ENCODE results near the gene RBM47. TPM values are rescaled to one million over a fixed set of nuclear protein-coding genes. Genes with fewer than 3 reads are reported as not detected.
A peak's percentile ranks its signal among the peaks of the same experiment; 100 is the strongest.

Gene RBM47
- total RNA-seq: 10 to 100 TPM in 1 of 2 donors, 1 to 10 TPM in 1; 4.4 to 13.7 TPM

- no peaks in the 10 kb centered on the region for H3K36me3 ChIP-seq
- H3K27me3 ChIP-seq: no peaks in the 10 kb centered on the region
- peak within 1 kb of the TSS; percentile 40 to 55 for H3K4me3 ChIP-seq
- no peaks in the 10 kb centered on the region for H3K9me3 ChIP-seq
- H3K27ac ChIP-seq: peak within 1 kb of the TSS; percentile 35 to 70
- no peak for DNase-seq (ENCODE audit: low spot score)
- H3K4me1 ChIP-seq: peaks cover 0 to 13% of the 10 kb centered on the region in 2 donors
- TF ChIP-seq CTCF (IDR thresholded peaks at IDR 0.05): no peak
These were observed at the start of gene RBM47 for GRCh38 chr4:40629401-40630334. RBM47 (minus strand) TSS chr4:40629864; CDS start chr4:40438893, 190,971 bp downstream.

DNA sequence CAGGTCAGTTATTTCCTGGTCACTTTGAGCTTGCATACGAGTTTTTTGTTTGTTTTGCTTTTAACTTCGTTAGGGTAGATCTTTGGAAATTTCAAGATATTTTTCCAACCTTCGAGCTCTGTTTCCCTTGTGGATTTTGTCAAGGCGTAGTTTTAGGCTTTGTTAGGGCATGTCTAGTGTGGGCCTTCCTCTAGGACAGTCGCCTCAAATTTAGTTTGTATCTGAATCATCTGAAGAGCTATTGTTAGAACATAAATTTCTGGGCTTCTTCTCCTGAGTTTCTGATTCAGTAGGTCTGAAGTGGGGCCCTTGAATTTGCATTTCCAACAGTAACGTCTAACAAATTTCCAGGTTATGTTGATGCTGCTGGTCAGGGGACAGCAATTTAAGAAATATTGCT lies 48.8 kb upstream of the RBM47 start:
- Histone ChIP-seq H3K9me3 (no peaks in the 10 kb centered on the region), H3K36me3 (no peaks in the 10 kb centered on the region), H3K27me3 (no peaks in the 10 kb centered on the region), H3K27ac (no peak overlapping the region), H3K4me1 (no peaks in the 10 kb centered on the region), H3K4me3 (no peak overlapping the region)
- no peak for TF ChIP-seq CTCF (IDR thresholded peaks at IDR 0.05)
- DNase-seq (ENCODE audit: low spot score): no peak

- H3K4me1 ChIP-seq: no peaks in the 10 kb centered on the region
- H3K27ac ChIP-seq: no peak overlapping the region
- H3K9me3 ChIP-seq: no peaks in the 10 kb centered on the region
- H3K36me3 ChIP-seq: no peaks in the 10 kb centered on the region
- no peaks in the 10 kb centered on the region for H3K27me3 ChIP-seq
- TF ChIP-seq CTCF (IDR thresholded peaks at IDR 0.05): no peak
- no peak overlapping the region for H3K4me3 ChIP-seq
- DNase-seq (ENCODE audit: low spot score): no peak
These were observed 45.5 kb upstream of the RBM47 start for GRCh38 chr4:40675166-40675565.

DNA sequence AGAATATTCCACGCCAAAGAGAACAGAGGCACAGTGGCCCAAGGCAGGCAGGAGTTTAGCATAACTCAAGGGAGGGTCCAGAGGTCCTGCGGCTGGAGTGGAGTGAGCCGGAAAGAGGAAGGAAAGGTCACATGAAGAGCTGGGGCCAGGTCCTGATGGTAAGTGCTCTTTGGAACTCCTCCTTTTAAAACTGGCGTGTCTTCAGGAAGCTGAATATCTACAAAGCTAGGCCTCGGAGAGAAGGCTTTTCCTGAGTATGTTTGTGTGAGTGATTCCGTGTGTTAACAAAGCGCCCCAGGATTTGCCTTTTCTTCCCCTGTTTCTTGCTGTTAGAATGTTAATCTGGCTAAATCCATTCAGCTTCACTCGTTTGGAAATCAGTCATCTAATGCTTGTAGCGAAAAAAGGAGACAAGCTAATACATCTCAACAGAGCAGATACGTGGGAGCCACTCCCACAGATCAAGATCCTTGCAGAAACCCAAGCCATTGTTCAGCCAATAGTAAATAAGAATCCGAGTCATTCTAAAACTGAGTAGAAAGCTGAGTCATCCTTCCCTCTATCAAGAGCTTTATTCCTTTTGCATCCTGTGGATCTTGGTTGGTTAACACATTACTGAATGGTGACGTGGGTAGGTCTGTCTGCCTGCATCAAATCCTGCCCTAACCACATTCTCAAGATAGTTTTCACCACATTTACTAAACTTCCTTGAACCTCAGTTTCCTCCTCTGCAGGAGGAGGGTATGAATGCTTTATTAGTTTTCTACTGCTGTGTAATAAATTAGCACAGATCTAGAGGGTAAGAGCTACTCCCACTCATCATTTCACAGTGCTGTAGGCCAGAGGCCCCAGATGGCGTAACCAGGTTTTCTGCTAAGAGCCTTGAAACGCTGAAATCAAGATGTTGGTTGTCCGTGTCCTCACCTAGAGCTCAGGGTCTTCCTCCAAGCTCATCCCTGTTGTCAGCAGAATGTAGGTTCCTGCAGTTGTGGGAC lies 43.2 kb upstream of the RBM47 start:
- no peaks in the 10 kb centered on the region for H3K9me3 ChIP-seq
- H3K27ac ChIP-seq: no peak overlapping the region
- no peak overlapping the region for H3K4me3 ChIP-seq
- H3K36me3 ChIP-seq: no peaks in the 10 kb centered on the region
- no peaks in the 10 kb centered on the region for H3K27me3 ChIP-seq
- no peaks in the 10 kb centered on the region for H3K4me1 ChIP-seq
- TF ChIP-seq CTCF (IDR thresholded peaks at IDR 0.05): no peak
- DNase-seq (ENCODE audit: low spot score): no peak

GRCh38 chr4:40669504-40669903 lies 39.8 kb upstream of the RBM47 start:
- no peak overlapping the region for H3K4me3 ChIP-seq
- DNase-seq (ENCODE audit: low spot score): no peak
- H3K27me3 ChIP-seq: no peaks in the 10 kb centered on the region
- no peak for TF ChIP-seq CTCF (IDR thresholded peaks at IDR 0.05)
- no peaks in the 10 kb centered on the region for H3K9me3 ChIP-seq
- H3K36me3 ChIP-seq: no peaks in the 10 kb centered on the region
- no peaks in the 10 kb centered on the region for H3K4me1 ChIP-seq
- H3K27ac ChIP-seq: no peak overlapping the region

Measured in right atrium auricular region (tissue), 2 donors.